Stimulated activated CD8-positive, alpha-beta memory T cell treated with anti-CD3 and anti-CD28 coated beads, Interleukin-7, amount 100 ng/mL, for 4 hours (primary cell): ENCODE data around the gene ANKRD55.
"Not testable (repeated sequence)": the region's sequence is repeated elsewhere in the genome, so short reads cannot be mapped to it uniquely, and the experiment has no call there.

Source experiments
- DNase-seq, 2 donors: peaks; one replicate each; pipeline ENCODE4 v3.0.0-alpha.2; 2020; ENCODE audit warnings: low read depth in 2 of 2

Gene ANKRD55

DNA sequence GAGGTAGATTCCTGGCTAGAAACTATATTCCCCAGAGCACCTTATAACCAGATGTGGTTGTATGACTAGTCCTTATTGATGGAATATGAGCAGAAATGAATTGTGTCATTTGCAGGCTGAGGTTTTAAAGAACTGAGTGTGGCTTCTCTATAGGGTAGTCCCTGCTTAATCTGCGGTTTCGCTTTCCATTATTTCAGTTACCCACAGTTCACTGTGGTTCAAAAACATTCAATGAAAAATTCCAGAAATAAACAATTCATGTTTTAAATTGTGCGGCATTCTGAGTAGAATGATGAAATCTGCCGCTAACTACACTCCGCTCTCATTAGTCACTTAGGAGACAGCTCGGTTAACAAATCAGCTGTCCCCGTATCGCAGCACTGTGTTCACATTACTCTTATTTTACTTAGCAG is 65.1 kb downstream of the ANKRD55 start:
- no peak for DNase-seq

DNA sequence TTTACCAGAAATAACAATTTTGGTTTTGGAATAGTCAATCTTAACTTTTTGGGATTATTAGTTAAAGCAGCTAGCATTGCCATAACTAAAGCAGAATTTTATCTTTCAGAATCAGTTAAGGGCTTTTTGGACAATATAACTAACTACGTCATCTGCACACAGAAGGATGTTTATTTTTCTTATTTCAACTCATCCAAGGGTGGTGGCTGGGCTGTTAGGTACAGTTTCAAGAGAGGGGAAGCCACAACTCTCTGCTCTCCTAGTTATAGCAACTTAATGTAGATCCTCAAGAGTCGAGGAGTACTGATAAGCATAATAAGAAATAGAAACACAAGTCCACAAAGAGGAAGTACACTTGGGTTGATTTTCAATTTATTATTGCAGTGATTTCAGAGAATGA is 65.6 kb downstream of the ANKRD55 start:
- DNase-seq, result no peak

DNA sequence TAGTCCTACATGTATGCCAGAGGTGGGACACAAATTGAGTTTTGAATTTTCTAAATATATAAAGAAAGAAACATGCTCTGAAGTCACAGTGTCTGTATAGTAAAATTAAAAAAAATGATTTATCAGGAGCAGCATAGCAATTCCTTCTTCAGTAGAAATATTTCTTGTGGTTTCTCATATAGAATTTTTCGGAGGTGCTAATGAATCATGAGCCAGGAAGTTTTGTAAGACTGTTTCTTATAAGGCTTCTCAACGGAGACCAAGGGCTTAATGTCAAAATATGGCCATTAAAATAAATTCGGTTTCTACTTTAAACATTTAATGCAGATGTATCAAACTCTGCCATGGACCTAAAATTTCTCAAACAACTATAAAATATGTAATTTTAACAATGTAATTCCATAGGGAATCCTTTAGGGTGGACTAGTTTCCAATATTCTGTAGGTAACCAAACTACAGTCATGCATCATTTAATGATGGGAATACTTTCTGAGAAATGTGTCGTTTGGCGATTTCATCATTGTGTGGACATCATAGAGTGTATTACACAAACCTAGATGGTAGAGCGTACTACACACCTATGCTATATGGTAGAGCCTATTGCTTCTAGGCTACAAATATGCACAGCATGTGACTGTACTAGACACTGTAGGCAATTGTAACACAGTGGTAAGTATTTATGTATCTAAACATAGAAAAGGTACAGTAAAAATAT is 66.3 kb downstream of the ANKRD55 start:
- no peak for DNase-seq

DNA sequence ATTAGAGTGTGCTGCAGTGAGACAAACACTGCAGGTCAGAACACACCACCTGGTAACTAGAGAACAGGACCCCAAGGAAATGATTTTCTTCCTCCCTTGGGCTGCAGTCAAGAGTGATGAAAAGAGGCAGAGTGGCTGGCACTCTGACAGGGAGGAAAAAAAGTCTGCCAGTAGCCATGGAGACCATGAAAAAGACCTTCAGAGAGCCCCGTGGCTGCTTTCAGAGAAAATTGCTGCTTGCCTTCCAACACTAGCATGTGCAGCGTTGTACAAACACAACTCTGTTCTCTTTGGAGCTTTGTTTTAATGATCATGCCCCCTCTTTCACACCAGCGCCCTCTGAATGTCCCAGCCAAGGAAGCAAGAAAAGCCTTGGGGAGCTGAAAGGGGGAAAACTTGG is 68.8 kb downstream of the ANKRD55 start:
- DNase-seq, result no peak

DNA sequence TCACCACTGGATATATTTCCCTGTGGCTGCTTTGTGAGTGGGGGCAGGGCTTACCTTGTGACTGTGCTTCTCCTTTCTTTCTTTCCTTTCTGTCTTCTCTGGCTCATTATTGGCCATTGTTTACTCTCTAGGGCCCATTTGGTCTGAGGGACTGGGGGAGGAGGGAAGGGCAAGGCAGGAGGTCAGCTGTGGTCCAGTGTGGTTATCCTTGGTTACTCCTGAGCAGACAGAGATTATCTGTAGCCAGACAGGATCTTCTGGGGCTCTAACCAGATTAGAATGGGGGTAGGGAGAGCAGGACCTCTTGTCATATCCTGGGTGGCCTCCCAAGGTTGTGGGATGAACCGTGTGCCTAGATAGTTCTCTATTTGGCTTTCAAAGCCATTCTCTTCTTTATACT is 71.2 kb downstream of the ANKRD55 start:
- no peak for DNase-seq

DNA sequence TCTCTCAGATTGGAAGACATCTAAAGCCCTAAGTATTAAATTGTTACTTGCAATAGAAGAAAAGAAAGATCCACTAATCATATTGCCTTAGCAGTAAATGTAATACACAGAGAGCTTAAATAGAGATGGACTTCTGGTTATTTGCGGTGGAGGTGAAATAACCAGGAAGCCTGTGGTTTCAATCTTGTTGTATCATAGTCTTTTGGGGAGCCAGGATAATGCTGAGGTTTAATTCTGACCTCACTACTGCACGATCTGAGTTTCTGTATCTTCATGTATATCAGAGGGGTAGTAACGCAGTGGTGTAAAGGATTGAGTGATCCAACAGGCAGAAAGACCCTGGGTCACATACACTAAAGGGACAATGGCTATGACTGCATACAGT is 71.7 kb downstream of the ANKRD55 start:
- no peak for DNase-seq

DNA sequence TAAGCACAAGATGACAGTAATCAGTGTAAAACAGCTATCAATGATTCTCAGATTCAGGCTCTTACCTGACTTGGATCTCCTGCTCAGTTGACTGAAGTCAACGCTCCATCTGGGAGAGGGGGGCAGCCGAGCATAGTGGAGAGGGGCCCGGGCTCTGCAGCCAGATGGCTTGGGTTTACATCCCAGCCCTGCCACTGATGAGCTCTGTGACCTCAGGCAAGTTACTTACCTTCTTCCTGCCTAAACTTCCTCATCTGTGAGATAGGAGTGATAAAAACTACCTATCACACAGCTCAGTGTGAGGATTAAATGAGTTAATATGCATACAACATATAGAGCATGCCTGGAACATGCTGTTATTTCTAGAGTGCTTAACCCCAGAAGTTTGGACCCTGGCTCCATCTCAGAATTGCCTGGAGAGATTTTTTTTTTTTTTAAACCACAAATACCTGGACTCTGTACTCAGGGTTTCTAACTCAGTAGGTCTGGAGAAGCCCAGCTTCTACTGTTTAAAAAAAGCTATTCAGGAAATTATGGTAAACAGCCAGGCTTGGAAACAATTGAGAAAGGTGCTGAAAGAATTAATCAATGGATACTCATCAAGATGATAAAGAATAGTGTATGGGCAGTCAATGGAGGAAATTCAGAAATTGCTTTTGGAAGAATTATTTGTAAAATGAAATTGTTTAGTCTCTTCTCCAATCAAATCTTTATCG is 72.2 kb downstream of the ANKRD55 start:
- DNase-seq, result no peak

DNA sequence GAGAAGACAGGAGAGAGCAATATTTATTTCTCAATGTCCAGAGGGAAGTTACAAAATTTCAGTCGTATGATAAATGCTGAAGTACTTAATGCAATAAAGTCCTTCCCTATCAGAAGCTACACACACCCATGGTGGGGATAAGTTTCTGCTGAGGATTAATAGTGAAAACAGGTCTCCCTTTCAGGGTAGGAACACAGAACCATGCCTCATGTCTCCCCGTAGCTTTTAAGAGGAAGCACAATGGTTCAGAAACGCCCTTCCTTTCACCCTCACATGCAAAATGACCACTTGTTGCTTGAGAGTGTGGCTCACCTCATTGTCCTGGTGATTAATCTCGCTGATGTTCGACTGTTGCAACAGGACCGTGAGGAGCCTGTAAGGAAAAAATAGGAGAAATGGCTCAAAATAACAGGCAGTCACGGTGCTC is 73.6 kb downstream of the ANKRD55 start:
- DNase-seq, result no peak

DNA sequence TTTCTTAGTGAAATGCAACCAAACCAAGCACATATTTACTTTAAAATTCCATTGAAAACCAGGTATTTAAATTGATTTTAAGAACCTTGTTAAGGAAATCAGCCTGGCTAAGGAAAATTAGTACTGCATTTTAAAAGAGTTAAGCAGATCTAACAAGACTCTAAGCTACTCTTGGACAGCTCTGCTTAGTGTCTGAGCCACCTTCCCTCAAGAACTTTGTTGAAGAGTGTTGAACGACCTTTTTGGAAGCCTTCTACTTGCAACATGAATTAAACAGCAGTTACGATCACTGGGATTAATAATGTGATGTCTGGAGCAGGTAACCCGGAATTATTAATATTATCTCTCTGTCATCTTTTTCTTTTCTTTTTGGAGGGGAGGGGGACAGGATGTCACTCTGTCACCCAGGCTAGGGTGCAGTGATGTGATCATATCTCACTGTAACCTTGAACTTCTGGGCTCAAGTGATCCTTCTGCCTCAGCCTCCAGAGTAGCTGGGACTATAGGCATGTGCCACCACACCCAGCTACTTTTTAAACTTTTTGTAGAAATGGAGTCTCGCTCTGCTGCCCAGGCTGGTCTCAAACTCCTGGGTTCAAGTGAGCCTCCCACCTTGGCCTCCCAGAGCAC is 74.7 kb downstream of the ANKRD55 start:
- no peak for DNase-seq

DNA sequence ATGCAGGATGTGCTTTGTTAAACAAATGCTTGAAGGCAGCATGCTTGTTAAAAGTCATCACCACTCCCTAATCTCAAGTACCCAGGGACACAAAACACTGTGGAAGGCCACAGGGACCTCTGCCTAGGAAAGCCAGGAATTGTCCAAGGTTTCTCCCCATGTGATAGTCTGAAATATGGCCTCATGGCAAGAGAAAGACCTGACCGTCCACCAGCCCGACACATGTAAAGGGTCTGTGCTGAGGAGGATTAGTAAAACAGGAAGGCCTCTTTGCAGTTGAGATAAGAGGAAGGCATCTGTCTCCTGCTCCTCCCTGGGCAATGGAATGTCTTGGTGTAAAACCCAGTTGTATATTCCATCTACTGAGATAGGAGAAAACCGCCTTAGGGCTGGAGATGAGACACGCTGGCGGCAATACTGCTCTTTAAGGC is 75.9 kb downstream of the ANKRD55 start:
- not testable (repeated sequence) for DNase-seq

DNA sequence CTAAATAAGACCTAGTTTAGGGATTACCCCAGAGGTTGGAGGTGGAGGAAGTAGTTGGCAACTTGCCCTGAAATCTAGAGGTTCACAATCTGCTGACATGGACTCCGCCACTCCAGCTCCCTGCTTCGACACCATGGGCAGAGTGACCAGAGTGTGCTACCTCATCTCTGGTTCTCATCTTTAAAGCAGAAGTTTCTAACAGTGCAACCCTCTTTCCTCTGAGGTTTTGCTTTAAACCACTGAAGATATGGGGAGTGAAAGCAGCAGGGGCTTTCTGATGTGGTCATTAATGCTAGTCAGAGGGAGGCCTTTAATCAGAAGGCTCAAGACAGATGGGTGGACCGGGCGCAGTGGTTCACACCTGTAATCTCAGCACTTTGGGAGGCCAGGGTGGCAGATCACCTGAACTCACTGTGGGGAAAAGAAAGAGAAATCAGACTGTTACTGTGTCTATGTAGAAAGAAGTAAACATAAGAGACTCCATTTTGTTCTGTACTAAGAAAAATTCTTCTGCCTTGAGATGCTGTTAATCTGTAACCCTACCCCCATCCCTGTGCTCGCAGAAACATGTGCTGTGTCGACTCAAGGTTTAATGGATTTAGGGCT is 76.4 kb downstream of the ANKRD55 start:
- DNase-seq, result not testable (repeated sequence)

DNA sequence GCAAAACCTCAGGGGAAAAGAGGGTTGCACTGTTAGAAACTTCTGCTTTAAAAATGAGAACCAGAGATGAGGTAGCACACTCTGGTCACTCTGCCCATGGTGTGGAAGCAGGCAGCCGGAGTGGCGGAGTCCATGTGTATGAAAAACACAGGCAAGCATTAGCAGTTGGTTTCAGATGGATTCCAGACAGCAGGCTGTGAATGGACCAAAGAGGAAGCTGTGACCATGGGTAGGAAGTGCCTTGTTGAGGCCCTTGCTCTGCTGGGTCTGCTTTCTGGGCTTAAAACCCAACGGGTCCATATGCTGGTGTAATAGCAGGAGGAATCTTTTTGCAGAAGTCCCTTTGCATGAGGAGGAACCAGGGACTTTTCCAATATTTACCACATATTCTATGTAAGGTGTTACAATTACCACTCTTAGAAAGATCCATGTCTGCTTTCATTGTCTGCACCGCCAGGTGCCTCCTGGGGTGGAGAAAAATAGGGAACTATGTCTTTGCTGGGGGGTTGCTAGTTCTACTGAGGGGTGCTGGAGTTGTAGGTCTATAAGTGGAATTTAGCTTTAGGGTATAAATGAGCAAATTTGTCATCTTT is 77.0 kb downstream of the ANKRD55 start:
- no peak for DNase-seq

DNA sequence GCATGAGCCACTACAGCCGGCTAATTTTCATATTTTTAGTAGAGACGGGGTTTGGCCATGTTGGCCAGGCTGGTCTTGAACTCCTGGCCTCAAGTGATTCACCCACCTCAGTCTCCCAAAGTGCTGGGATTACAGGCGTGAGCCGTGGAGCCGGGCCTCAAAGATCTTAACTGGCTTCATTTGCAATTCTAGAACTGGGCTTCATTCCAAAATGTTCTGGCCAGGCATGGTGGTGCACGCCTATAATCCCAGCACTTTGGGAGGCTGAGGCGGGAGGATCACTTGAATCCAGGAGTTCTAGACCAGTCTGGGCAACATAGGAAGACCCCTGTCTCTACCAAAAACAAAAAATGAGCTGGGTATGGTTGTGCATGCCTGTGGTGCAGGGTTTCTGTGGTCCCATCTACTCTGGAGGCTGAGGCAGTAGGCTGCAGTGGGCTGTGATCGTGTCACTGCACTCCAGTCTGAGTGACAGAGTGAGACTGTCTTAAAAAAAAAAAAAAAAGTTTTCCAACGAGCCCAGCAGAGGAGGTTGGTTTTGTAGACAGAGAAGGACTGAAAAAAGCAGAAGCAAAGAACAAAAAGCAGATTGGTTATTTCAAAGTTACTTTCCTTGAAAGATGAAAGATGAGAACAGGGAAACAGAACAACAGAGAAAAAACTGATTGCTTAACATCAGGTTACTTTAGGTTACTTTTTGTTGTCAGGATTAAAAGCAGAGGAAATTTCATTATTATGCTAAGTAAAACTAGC is 78.2 kb downstream of the ANKRD55 start:
- DNase-seq, result no peak

DNA sequence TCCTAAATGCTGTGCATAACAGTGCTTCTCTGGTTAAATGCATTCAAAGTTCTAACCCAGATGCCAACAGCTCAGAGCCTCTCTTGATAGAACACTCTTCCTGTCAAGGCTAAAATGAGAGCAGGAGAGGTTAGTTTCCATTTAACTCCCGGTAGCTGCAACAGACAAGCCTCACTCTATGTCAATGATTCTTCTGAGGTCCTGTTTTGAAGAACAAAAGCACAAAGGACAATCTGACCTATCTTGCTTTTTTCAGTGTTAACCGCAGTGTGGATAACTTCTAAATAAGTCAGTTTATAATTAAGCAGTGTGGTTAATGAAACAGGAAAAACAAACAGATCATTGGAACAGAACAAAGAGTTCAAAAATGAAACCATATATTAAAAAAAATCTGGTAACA is 80.7 kb downstream of the ANKRD55 start:
- no peak for DNase-seq

DNA sequence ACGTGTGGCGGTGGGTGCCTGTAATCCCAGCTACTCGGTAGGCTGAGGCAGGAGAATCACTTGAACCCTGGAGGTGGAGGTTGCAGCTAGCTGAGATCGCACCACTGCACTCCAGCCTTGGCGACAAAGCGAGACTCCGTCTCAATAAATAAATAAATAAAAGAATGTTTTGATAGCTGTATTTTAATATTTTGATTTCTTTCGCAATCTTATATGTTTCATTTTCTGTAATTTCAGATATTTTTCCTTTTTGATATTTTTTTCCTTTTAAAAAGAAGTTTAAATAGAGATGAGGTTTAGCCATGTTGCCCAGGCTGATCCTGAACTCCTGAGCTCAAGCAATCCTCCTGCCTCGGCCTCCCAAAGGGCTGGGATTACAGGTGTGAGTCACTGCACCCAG is 82.4 kb downstream of the ANKRD55 start:
- DNase-seq, result not testable (repeated sequence)

DNA sequence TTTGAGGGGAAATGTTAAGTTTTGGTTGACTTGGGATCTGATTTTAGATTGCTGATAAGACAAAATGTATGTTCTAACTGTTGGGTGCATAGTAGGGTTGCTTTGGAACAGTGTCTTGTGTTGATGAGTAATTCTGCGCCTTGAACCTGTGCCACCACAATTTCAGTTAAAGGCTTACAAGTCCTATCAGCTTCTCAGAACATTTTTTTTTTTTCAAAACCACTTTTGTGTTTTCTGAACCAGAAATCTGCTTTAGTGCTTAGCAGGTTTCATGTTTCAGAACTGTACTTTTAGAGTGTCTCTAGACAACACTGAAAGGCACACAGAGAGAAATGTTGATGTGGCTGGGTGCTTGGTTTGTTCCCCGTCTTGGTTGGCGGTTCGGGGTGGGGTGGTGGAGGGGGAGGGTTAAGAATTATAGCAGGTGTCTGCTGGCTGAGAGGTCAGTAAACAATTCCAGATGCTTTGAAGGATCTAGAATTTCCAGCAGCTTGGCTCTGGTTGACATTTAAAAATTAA is 84.6 kb downstream of the ANKRD55 start:
- no peak for DNase-seq

DNA sequence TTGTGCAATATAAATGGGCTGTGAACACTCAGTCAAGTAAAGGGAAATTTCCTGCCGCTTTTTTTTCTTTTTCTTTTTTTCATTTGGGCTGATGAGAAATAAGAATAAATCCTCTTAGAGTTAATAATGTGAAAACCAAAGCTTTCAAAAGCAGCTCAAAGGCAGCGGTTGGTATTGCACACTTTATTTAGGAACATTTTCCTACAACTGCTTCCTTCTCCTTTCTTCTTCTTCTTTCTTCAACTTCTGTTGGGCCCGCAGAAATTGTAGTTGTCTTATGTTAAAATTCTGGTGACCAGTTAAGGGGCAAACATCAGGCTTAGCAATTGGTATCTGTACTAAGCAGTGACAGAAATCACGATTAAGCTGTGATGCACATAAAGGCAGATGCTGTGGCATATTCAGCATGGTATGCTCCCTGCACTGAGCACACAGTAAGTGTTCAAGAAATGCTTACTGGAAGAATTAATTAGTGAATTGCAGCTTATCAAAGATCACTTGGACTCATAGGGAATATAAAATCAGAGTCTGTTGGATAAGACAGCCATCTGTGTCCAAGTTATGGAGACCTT is 85.4 kb downstream of the ANKRD55 start:
- no peak for DNase-seq

DNA sequence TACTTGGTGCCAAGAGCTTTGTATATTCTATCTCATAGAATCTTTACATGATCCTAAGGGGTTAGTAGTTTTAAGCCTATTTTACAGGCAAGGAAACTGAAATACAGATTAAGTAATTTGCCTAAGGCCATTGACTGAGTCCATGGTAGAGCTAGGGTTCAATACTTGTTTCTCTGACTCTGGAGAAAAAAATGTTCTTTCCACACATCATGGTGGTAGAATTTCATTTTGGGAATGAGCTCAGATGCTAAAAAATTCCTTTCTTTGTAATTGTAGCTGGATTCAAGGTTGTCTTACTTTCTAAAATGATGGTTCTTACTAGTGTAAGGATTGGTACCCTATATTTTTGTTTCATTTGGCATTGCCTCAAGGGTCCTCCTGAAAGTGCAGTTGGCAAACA is 86.0 kb downstream of the ANKRD55 start:
- DNase-seq, result no peak

DNA sequence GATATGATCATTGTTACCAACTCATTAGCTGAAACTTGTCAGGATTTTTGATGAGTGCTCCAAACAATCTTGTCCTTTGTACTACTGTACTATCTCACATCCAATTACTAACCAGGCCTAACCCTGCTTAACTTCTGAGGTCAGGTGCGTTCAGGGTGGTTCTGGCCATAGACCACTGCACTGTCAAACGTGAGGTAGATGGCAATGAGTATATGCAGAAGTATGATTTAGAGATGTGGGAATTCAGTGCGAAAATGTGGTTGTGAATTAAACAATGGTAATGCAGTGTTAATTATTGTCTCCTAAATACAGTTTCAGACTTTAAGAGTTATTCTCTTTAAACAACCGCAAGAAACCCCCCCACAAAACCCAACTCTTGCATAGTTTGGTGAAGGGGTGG is 86.5 kb downstream of the ANKRD55 start:
- no peak for DNase-seq

DNA sequence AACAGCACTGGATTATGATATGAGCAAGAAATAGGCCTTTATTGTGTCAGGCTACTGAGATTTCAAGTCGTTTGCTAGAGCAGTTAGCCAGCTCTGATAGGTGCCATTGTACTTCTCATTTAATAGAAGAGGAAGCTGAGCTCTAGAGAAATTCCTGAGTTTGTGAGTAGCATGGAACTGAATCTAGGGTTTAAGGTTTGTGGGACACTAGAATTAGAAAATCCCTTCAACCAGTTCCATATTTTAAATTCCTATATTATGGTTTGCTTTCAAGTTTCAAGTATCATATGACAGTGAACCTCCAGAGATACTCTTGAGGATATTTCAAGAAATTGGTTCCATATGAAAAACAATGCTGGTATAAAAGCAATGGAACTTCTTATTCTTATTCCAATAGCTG is 87.6 kb downstream of the ANKRD55 start:
- no peak for DNase-seq

DNA sequence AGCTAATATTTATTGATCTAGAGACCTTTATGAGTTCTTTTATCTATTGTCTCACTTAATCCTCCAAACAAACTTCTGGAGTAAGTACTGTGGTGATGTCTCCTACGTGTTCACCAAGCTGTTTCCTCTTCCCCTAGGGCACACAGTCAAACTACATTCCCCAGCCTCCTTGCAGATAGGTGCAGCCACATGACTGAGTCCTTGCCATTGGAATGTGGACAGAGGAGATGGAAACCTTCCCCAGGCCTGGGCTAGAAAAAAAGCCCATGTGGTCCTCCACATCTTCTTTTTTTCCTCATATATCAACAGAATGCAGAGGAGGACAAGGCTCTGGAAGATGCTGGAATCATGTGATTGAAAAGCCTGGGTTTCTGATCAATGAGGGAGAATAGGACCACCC is 88.0 kb downstream of the ANKRD55 start:
- DNase-seq, result no peak
